Keratinocyte (primary cell): ENCODE results near the gene C12orf50.

Experiments used
- CTCF ChIP-seq, 3 experiments: IDR thresholded peaks in 1 of 3; conservative IDR thresholded peaks in 1 of 3; optimal IDR thresholded peaks in 1 of 3; 2 replicates in 2 of 3; 3 replicates in 1 of 3; pipeline versions ENCODE3 to v1.5.1; 2011; ENCODE audit warnings: low read length in 3 of 3, mild to moderate bottlenecking in 3 of 3, moderate library complexity in 2 of 3, control low read depth in 1 of 3, inconsistent platforms in 1 of 3; ENCODE audit not compliant: insufficient read depth in 2 of 3; ENCODE audit errors: extremely low read depth in 1 of 3
- EZH2 ChIP-seq: IDR thresholded peaks from one replicate; pipeline ENCODE4 v1.6.1; 2012; ENCODE audit warnings: inconsistent platforms, mild to moderate bottlenecking, low read length, moderate library complexity

GRCh38 chr12:88011755-88012154 is 17.4 kb downstream of the C12orf50 start:
- TF ChIP-seq EZH2, result no peak
- TF ChIP-seq CTCF (optimal IDR thresholded peaks at IDR 0.05 in 1 of 3, IDR thresholded peaks at IDR 0.05 in 1 of 3, conservative IDR thresholded peaks at IDR 0.05 in 1 of 3; ENCODE audit: extremely low read depth in 1 of 3, insufficient read depth in 2 of 3, low read length in 3 of 3), result no peak
